HEK293T (cell line): ENCODE measurements around the gene LGI4.

Experiments
- CTCF ChIA-PET: fragments of 350-600 bp; formaldehyde crosslinking; extraction: SDS; loops from one replicate; lab custom pipeline; 2021; ENCODE audit warnings: antibody characterized with exemption, inconsistent platforms; lab: Yijun Ruan, JAX
- POLR2A ChIA-PET: fragments of 350-600 bp; formaldehyde crosslinking; extraction: SDS; loops from one replicate; lab custom pipeline; 2020; ENCODE audit warnings: antibody characterized with exemption, inconsistent platforms; lab: Yijun Ruan, JAX
- DNase-seq: peaks from one replicate; pipeline ENCODE4 v3.0.0; 2012; ENCODE audit warnings: mixed read lengths; ENCODE audit errors: extremely low spot score
- ARNT ChIP-seq: fragments of 450-650 bp; IDR thresholded peaks from 2 replicates; pipeline ENCODE4 v1.6.1; 2017; ENCODE audit warnings: mild to moderate bottlenecking
- BHLHE40 ChIP-seq: fragments of 450-650 bp; IDR thresholded peaks from 2 replicates; pipeline ENCODE4 v1.6.1; 2016; ENCODE audit warnings: mild to moderate bottlenecking, moderate library complexity, borderline replicate concordance
- CTBP1 ChIP-seq: fragments of 450-650 bp; IDR thresholded peaks from 2 replicates; pipeline ENCODE4 v1.6.1; 2016; ENCODE audit warnings: borderline replicate concordance
- ELF4 ChIP-seq: fragments of 450-650 bp; IDR thresholded peaks from 2 replicates; pipeline ENCODE4 v1.6.1; 2017; ENCODE audit warnings: antibody characterized with exemption
- FOXA1 ChIP-seq: fragments of 450-650 bp; IDR thresholded peaks from 2 replicates; pipeline ENCODE4 v1.6.1; 2016; ENCODE audit warnings: mild to moderate bottlenecking
- FOXK2 ChIP-seq: fragments of 450-650 bp; IDR thresholded peaks from 2 replicates; pipeline ENCODE4 v1.6.1; 2016; ENCODE audit warnings: mild to moderate bottlenecking
- FOXM1 ChIP-seq: fragments of 450-650 bp; IDR thresholded peaks from 2 replicates; pipeline ENCODE4 v1.6.1; 2017; ENCODE audit warnings: mild to moderate bottlenecking, borderline replicate concordance
- HDGF ChIP-seq: fragments of 450-650 bp; IDR thresholded peaks from 2 replicates; pipeline ENCODE4 v1.6.1; 2017; ENCODE audit warnings: antibody characterized with exemption, borderline replicate concordance
- L3MBTL2 ChIP-seq: fragments of 450-650 bp; conservative IDR thresholded peaks from 2 replicates; pipeline ENCODE4 v1.6.1; 2016; ENCODE audit warnings: mild to moderate bottlenecking
- LEF1 ChIP-seq: fragments of 450-650 bp; IDR thresholded peaks from 2 replicates; pipeline ENCODE4 v1.6.1; 2017; ENCODE audit warnings: mild to moderate bottlenecking, borderline replicate concordance
- NFRKB ChIP-seq: fragments of 450-650 bp; IDR thresholded peaks from 2 replicates; pipeline ENCODE4 v1.6.1; 2016; ENCODE audit warnings: mild to moderate bottlenecking, moderate library complexity
- PKNOX1 ChIP-seq: fragments of 450-650 bp; IDR thresholded peaks from 2 replicates; pipeline ENCODE4 v1.6.1; 2016
- SP1 ChIP-seq: fragments of 450-650 bp; IDR thresholded peaks from 2 replicates; pipeline ENCODE4 v1.6.1; 2017
- SUZ12 ChIP-seq: fragments of 450-650 bp; IDR thresholded peaks from 2 replicates; pipeline ENCODE4 v1.6.1; 2016; ENCODE audit warnings: mild to moderate bottlenecking
- TARDBP ChIP-seq: fragments of 450-650 bp; IDR thresholded peaks from 2 replicates; pipeline ENCODE4 v1.6.1; 2016
- ZNF384 ChIP-seq: fragments of 450-650 bp; IDR thresholded peaks from 2 replicates; pipeline ENCODE4 v1.6.1; 2016

Gene LGI4

GRCh38 chr19:35176181-35176570, 41.3 kb upstream of the LGI4 start:
- CTCF ChIA-PET = no interaction called here
- POLR2A ChIA-PET = no interaction called here
- TF ChIP-seq ELF4 = no peak
- no peak for TF ChIP-seq LEF1
- no peak for TF ChIP-seq PKNOX1
- no peak for TF ChIP-seq ZNF384
- no peak for TF ChIP-seq SP1
- no peak for DNase-seq

DNA sequence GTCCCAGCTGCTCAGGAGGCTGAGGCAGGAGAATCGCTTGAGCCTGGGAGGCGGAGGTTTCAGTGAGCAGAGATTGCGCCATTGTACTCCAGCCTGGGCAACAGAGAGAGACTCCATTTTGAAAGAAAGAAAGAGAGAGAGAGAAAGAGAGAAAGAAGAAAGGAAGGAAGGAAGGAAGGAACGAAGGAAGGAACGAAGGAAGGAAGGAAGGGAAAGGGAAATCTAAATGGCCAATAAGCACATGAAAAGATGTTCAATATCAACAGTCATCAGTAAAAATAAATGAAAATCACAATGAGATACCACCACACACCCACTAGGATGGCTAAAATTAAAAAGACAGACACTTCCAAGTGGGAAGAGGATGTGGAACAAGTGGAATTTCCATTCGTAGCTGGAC, 39.4 kb upstream of the LGI4 start:
- TF ChIP-seq SUZ12 = no peak
- TF ChIP-seq BHLHE40 = no peak
- TF ChIP-seq L3MBTL2 = no peak
- TF ChIP-seq HDGF = no peak
- no peak for TF ChIP-seq ELF4
- no peak for TF ChIP-seq TARDBP
- no peak for TF ChIP-seq ARNT
- TF ChIP-seq FOXM1 = no peak
- no peak for TF ChIP-seq LEF1
- no peak for TF ChIP-seq ZNF384
- no peak for TF ChIP-seq FOXK2
- TF ChIP-seq NFRKB = no peak
- TF ChIP-seq CTBP1 = no peak
- TF ChIP-seq SP1 = no peak
- no peak for TF ChIP-seq FOXA1
- TF ChIP-seq PKNOX1 = no peak
- no peak for DNase-seq
- ChIA-PET CTCF (no interaction called here), POLR2A (no interaction called here)

DNA sequence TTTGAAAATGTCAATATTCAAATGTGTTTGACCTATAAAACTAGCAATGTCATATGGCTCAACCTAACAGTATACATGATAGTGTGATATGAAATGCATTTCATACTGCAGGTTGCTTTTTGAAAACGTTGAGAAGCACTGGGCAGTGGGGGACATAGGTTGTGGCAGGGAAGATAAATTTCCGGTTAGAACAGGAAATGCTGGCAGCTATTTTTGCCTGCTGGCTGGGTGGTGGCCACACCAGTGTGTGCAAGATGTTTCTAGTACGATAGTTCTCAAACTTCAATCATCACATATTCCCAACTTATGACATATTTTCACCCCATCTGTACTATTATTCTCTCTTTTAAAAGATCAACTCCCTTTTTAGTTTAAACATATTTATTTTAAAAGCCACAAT, 36.9 kb upstream of the LGI4 start:
- ChIA-PET POLR2A (no interaction called here), CTCF (no interaction called here)
- no peak for TF ChIP-seq NFRKB
- no peak for TF ChIP-seq HDGF
- TF ChIP-seq PKNOX1 = no peak
- TF ChIP-seq L3MBTL2 = no peak
- TF ChIP-seq SUZ12 = no peak
- TF ChIP-seq BHLHE40 = no peak
- no peak for TF ChIP-seq ELF4
- no peak for TF ChIP-seq LEF1
- TF ChIP-seq TARDBP = no peak
- TF ChIP-seq FOXM1 = no peak
- DNase-seq = no peak

- ChIA-PET CTCF (no interaction called here), POLR2A (no interaction called here)
- no peak for TF ChIP-seq TARDBP
- TF ChIP-seq LEF1 = no peak
- no peak for TF ChIP-seq BHLHE40
- no peak for TF ChIP-seq L3MBTL2
- no peak for DNase-seq
Observed at GRCh38 chr19:35170359-35171061, 35.7 kb upstream of the LGI4 start.

DNA sequence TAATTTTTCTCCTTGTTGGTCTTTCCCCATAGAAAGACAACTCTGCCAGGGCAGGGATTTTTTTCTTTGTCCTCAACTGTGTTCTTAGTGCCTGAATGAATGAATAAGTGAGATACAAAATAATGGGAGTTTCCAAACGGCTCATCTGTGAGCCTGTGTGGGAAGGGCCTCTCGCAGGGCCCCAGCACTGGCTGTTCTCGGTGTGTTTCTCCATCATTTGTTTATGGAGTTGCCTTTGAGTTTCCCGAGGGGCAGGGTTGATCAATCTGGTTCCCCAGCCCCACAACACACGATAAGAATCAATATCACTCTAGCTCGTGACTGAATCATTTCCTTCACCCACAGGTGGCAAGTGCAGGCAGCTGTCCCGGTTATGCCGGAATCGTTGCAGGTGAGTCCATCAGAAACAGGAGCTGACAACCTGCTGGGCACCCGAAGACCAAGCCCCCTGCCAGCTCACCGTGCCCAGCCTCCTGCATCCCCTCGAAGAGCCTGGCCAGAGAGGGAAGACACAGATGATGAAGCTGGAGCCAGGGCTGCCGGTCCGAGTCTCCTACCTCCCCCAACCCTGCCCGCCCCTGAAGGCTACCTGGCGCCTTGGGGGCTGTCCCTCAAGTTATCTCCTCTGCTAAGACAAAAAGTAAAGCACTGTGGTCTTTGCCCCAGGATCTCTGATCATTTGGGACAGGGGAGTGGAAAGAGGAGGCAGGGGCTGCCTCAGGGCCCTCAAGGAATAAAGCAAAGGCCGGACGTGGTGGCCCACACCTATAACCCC, 34.5 kb upstream of the LGI4 start:
- ChIA-PET POLR2A (no interaction called here), CTCF (no interaction called here)
- TF ChIP-seq BHLHE40 = no peak
- TF ChIP-seq PKNOX1 = no peak
- no peak for TF ChIP-seq CTBP1
- no peak for TF ChIP-seq HDGF
- TF ChIP-seq ELF4 = no peak
- TF ChIP-seq ARNT = no peak
- no peak for TF ChIP-seq NFRKB
- no peak for TF ChIP-seq SUZ12
- TF ChIP-seq SP1 = no peak
- TF ChIP-seq FOXK2 = no peak
- no peak for TF ChIP-seq ZNF384
- no peak for TF ChIP-seq LEF1
- no peak for TF ChIP-seq FOXA1
- TF ChIP-seq FOXM1 = no peak
- TF ChIP-seq L3MBTL2 = no peak
- TF ChIP-seq TARDBP = no peak
- DNase-seq = no peak

- POLR2A ChIA-PET = no interaction called here
- TF ChIP-seq L3MBTL2 = no peak
- TF ChIP-seq ARNT = no peak
- TF ChIP-seq SP1 = no peak
- no peak for TF ChIP-seq ELF4
- TF ChIP-seq NFRKB = no peak
- no peak for TF ChIP-seq FOXA1
- no peak for TF ChIP-seq FOXK2
- TF ChIP-seq SUZ12 = no peak
- TF ChIP-seq CTBP1 = no peak
- TF ChIP-seq HDGF = no peak
- DNase-seq = no peak
- CTCF ChIA-PET = no interaction called here
Observed at GRCh38 chr19:35168196-35168595, 33.3 kb upstream of the LGI4 start.
